K562 (cell line): ENCODE data around the gene STUB1. TPM values are rescaled to one million over a fixed set of nuclear protein-coding genes. Genes with fewer than 3 reads are reported as not detected.

Experiments
- CREB5 ChIP-seq: fragments of 250-450 bp; sonication (Bioruptor Pico); IDR thresholded peaks from 2 replicates; pipeline ENCODE4 v1.5.0; 2020; ENCODE audit warnings: mild to moderate bottlenecking
- EP400 ChIP-seq: fragments of 450-650 bp; IDR thresholded peaks from 2 replicates; pipeline ENCODE4 v1.6.1; 2017; ENCODE audit warnings: antibody characterized with exemption, mild to moderate bottlenecking, moderate library complexity
- KHSRP ChIP-seq: fragments of 450-650 bp; IDR thresholded peaks from 2 replicates; pipeline ENCODE4 v1.6.1; 2017
- POLR3A ChIP-seq: IDR thresholded peaks from 2 replicates; pipeline ENCODE4 v1.6.1; 2011; ENCODE audit warnings: borderline replicate concordance, mild to moderate bottlenecking, moderate library complexity; ENCODE audit not compliant: insufficient read length, insufficient read depth; ENCODE audit errors: extremely low read depth
- RAD21 ChIP-seq, 2 experiments: fragments of 250-450 bp in 1 of 2; fragments of 450-650 bp in 1 of 2; sonication (Bioruptor Pico) in 1 of 2; formaldehyde crosslinking in 1 of 2; IDR thresholded peaks in 1 of 2; conservative IDR thresholded peaks in 1 of 2; 2 replicates each; pipeline versions ENCODE4 v1.4.0 to v1.8.0; 2020 to 2022; ENCODE audit warnings: mild to moderate bottlenecking in 2 of 2, moderate library complexity in 1 of 2
- REST ChIP-seq, 2 experiments: fragments of 450-650 bp; formaldehyde crosslinking in 1 of 2; IDR thresholded peaks; 2 replicates each; pipeline versions ENCODE4 v1.4.0 to v1.6.1; 2014 to 2020; ENCODE audit warnings: mild to moderate bottlenecking in 2 of 2, borderline replicate concordance in 1 of 2, low read depth in 1 of 2
- RFX5 ChIP-seq: IDR thresholded peaks from 2 replicates; pipeline ENCODE4 v1.6.1; 2011; ENCODE audit warnings: low read depth, mild to moderate bottlenecking, improper control_type of control experiment, low read length
- TRIM24 ChIP-seq, 2 experiments: fragments of 450-650 bp; IDR thresholded peaks; 2 replicates each; pipeline ENCODE4 v1.6.1; 2016
- ZBTB34 ChIP-seq: fragments of 250-450 bp; sonication (Bioruptor Pico); IDR thresholded peaks from 2 replicates; pipeline ENCODE4 v1.8.0; 2021; ENCODE audit warnings: mild to moderate bottlenecking, moderate library complexity
- ZNF184 ChIP-seq: sonication (generic); formaldehyde crosslinking; IDR thresholded peaks from 2 replicates; pipeline ENCODE4 v1.5.0; 2020; ENCODE audit warnings: missing genetic modification reagents
- ZNF232 ChIP-seq: sonication (generic); formaldehyde crosslinking; IDR thresholded peaks from 2 replicates; pipeline ENCODE4 v1.8.0; 2022; ENCODE audit warnings: mild to moderate bottlenecking, missing genetic modification reagents
- ZNF41 ChIP-seq: fragments of 250-450 bp; sonication (Bioruptor Pico); conservative IDR thresholded peaks from 2 replicates; pipeline ENCODE4 v1.4.0; 2020; ENCODE audit warnings: mild to moderate bottlenecking
- ZNF444 ChIP-seq: fragments of 250-450 bp; sonication (Bioruptor Pico); IDR thresholded peaks from 2 replicates; pipeline ENCODE4 v1.4.0; 2020; ENCODE audit warnings: mild to moderate bottlenecking, moderate library complexity
- ZNF589 ChIP-seq: fragments of 200-800 bp; sonication (Bioruptor generic); IDR thresholded peaks from 2 replicates; pipeline ENCODE4 v1.6.1; 2016; ENCODE audit warnings: low read depth, missing genetic modification characterization, missing compliant biosample characterization
- polyA plus RNA-seq, 8 experiments: library from polyadenylated mRNA; depleted of rRNA in 4 of 8; stranded (reverse) in 5 of 8; unstranded in 3 of 8; fragments of >200 nt; fragmentation: Nextera tagmentation in 2 of 8; fragmentation: Illumina TruSeq in 1 of 8; extraction: Ambion mirVana in 2 of 8; extraction: Trizol in 1 of 8; gene quantifications; 2 replicates each; pipeline versions ENCODE4 v1.2.1 to v1.2.3, GENCODE V29; 2011 to 2014; ENCODE audit warnings: inconsistent platforms in 1 of 8, missing spikeins in 1 of 8
- total RNA-seq, 7 experiments: library from RNA; depleted of rRNA in 6 of 7; stranded (reverse); fragments of >200 nt in 6 of 7; fragmentation: Illumina TruSeq in 2 of 7; extraction: Trizol in 2 of 7; gene quantifications; 2 replicates each; pipeline versions ENCODE4 v1.2.1 to v1.2.3, GENCODE V29; 2011 to 2021; ENCODE audit warnings: low replicate concordance in 1 of 7

The STUB1 gene
- total and polyA plus RNA-seq, 9 of the 15 experiments (the other 6 are each of a cell fraction or from before 2014, with no cell fraction given): 10.6 to 251 (median 152) TPM

DNA sequence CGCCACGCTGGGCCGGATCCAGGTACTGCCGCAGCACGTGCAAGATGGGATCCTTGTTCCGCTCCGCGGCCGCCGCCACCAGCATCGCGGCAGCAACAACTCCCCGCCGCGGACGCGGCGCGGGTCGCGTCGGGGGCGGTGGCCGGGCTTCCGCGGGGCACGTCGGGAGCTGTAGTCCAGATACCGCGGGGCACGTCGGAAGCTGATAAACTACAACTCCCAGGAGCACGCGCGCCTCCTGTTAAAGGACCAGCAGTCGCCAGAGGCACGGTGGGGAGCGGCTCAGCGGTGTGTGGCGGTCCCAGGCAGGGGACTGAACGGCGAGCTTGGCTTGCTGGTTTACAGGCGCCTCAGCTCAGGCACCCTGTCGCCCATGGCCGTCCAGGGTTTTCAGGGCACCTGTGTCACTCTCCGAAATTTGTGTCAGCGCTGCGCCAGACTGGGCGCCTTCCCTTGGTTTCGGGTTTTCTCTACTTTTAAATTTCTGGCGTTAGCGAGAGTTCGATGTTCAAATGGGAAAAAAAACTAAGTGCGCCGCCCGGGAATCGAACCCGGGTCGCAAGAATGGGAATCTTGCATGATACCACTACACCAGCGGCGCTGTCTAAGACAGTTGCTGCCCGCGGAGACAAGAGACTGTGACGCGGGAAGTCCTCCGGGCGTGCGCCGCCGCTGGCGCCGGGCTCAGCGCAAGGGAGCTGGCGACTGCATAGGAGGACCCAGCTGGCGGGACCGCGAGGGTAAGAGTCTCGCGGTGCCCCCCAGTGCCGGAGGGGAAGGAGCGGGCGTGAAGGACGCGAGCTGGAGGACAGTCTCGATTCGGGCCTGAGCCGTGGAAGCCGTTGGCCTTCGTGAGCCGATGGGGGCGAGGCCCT is 43.8 kb upstream of the STUB1 start, which contains the start of gene METTL26 (continued):
- TF ChIP-seq CREB5 (CRISPR knock-in tag) (no peak), ZNF41 (CRISPR knock-in tag) (no peak), TRIM24 (IDR thresholded peaks at IDR 0.05) (peak in 1 of 2 experiments; percentile 36; a peak in 2 of 4 replicates), ZNF232 (no peak), ZNF184 (no peak), REST (IDR thresholded peaks at IDR 0.05; ENCODE audit: borderline replicate concordance) (peak; percentile 49; the same call in 1 of the 2 replicates), REST (CRISPR knock-in tag; IDR thresholded peaks at IDR 0.05; ENCODE audit: low read depth) (peak; percentile 57; the same call in 1 of the 2 replicates), ZNF589 (peak; percentile 83), EP400 (peak; percentile 84), ZBTB34 (no peak), ZNF444 (CRISPR knock-in tag) (no peak), KHSRP (no peak), POLR3A (peak; percentile 95), RFX5 (peak; percentile 74; the same call in 1 of the 2 replicates), RAD21 (CRISPR knock-in tag; conservative IDR thresholded peaks at IDR 0.05 in 1 of 2, IDR thresholded peaks at IDR 0.05 in 1 of 2) (peak; percentile 9 to 41; a peak in 2 of 4 replicates)
